ENCODE data around the gene MZB1. TPM values are rescaled to one million over a fixed set of nuclear protein-coding genes. Genes with fewer than 3 reads are reported as not detected.
A peak's percentile ranks its signal among the peaks of the same experiment; 100 is the strongest.

MZB1 gene
- total RNA-seq, 2 experiments from 2014 or later, result 0.42 to 0.63 TPM

DNA sequence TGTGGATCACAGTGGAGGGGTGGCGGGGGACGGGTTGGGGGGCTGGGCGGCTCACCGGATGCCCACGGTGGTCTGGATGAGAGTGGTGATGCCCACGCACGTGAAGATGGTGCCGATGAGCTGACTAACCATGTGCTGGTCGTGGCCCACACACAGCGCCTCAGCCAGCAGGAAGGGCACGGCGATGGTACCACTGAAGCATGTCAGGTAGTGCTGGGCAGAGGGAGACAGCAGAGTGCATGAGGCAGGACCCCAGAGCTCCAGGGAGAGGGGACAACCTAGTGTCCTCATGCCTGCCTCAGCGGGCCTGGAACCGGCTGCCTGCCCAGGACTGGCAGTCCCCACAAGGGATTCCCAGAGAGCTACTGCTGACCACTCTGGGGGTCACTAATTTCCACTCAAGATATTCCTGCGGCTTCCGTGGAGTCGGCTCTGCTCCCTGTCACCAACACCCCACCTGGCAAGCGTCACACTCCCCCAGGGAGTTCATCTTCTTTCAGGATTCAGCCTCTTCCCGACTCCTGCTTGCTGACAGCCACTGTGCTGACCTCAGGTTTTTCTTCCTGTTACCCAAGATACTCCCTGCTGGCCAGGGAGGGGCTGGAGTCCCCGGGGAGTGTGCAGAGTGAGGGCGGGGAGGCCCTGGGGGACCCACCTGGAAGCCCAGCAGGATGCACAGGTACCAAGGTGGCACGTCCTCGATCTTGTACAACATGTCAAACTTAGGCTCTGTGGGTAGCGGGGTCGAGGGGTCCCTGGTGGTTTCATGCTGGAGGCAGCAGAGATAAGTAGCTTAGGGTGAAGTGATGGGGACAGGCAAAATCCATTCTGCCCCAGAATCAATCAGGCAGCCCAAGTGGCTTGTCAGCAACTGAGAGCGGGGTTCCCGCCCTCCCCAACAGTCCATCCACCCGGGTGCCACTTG lies 7.6 kb downstream of the MZB1 start:
- no peaks in the 10 kb centered on the region for H3K36me3 Mint-ChIP-seq (ENCODE audit: low read depth)
- POLR2A ChIA-PET, result interaction anchor here (0.5 kb wide), 1 partner anchor 92 kb away, joined by 3 read pairs; no protein-coding TSS in a partner anchor

DNA sequence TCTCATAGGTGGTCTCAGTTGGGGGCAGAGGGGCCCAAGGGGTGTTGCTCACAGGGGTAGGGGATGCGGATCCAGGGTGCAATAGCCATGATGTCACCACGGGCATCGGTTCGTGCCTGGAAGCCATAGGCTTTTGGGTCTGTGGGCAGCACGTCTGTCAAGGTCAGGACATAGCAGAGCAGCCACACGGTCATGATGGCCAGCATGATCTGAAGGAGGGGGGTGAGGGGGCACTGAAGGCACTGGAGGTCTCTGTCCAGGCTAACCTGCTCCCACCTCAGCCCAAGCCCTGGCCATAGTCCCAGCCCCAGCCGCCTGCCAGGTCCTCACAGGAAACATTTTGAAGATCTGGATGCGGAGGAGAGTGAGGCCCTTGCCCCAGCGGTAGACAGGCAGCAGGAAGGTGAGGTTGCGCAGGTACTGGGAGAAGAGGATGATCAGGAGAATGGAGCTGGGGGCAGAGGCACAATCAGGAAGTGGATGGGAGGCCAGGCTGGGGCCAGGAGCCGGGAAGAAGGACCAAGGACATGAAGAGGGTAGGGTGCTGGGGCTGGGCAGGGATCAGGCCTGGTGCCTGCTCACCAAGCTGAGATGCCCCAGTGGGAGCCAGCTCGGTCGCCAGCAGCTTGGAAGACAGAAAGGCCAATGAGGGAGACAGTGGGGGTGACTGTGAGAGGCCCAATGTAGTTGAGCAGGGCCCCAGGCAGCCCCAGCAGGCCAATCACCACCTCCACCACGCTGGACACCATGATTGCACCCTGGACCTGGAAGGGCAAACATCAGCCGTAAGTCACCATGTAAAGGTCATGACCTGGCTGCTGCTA lies 9.9 kb downstream of the MZB1 start:
- intact Hi-C loops (cut with DNase I, micrococcal nuclease), result no loop called here
- no peaks in the 10 kb centered on the region for H3K27me3 ChIP-seq (ENCODE audit: control insufficient read depth in 1 of 2, insufficient read depth in 2 of 2, low read length in 2 of 2)
- no peak overlapping the region for H3K4me3 ChIP-seq (ENCODE audit: low read length)
- Mint-ChIP-seq H3K27ac (no peak overlapping the region), H3K9me3 (no peaks in the 10 kb centered on the region), H3K36me3 (ENCODE audit: low read depth) (peaks cover 4% of the 10 kb centered on the region), H3K4me3 (no peak overlapping the region), H3K27me3 (no peaks in the 10 kb centered on the region), H3K4me1 (ENCODE audit: low read depth) (peaks cover 6% of the 10 kb centered on the region)
- ChIA-PET POLR2A (interaction anchor here (0.6 to 1.5 kb wide), 2 partner anchors 18 to 24 kb away, joined by 3 read pairs; partner anchors contain the start of gene SPATA24), CTCF (no interaction called here)
- ATAC-seq (ENCODE audit: poor library complexity) (no peak), DNase-seq (peak in 1 of 14 experiments; percentile 29)
- peaks cover 9% of the 10 kb centered on the region for H3K4me1 ChIP-seq (ENCODE audit: insufficient read depth, low read length)
- no peak overlapping the region for H3K27ac ChIP-seq (ENCODE audit: low read depth in 1 of 2, low read length in 2 of 2)
- H3K9me3 ChIP-seq (ENCODE audit: control insufficient read depth in 1 of 2, insufficient read depth in 1 of 2, low read length in 2 of 2), result peaks cover 0 to 5% of the 10 kb centered on the region in 2 experiments
- TF ChIP-seq, protein P1, sequence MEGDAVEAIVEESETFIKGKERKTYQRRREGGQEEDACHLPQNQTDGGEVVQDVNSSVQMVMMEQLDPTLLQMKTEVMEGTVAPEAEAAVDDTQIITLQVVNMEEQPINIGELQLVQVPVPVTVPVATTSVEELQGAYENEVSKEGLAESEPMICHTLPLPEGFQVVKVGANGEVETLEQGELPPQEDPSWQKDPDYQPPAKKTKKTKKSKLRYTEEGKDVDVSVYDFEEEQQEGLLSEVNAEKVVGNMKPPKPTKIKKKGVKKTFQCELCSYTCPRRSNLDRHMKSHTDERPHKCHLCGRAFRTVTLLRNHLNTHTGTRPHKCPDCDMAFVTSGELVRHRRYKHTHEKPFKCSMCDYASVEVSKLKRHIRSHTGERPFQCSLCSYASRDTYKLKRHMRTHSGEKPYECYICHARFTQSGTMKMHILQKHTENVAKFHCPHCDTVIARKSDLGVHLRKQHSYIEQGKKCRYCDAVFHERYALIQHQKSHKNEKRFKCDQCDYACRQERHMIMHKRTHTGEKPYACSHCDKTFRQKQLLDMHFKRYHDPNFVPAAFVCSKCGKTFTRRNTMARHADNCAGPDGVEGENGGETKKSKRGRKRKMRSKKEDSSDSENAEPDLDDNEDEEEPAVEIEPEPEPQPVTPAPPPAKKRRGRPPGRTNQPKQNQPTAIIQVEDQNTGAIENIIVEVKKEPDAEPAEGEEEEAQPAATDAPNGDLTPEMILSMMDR (IDR thresholded peaks at IDR 0.05), result no peak
- H3K36me3 ChIP-seq (ENCODE audit: insufficient read depth, low read length), result no peaks in the 10 kb centered on the region

More for the DNA sequence above, 7.6 kb downstream of the MZB1 start:
- Mint-ChIP-seq H3K4me3 (no peak overlapping the region), H3K27me3 (no peaks in the 10 kb centered on the region), H3K4me1 (ENCODE audit: low read depth) (peaks cover 27% of the 10 kb centered on the region), H3K27ac (no peak overlapping the region), H3K9me3 (no peaks in the 10 kb centered on the region)
- Histone ChIP-seq H3K27ac (ENCODE audit: low read depth in 1 of 2, low read length in 2 of 2) (no peak overlapping the region), H3K36me3 (ENCODE audit: insufficient read depth, low read length) (no peaks in the 10 kb centered on the region), H3K9me3 (ENCODE audit: control insufficient read depth in 1 of 2, insufficient read depth in 1 of 2, low read length in 2 of 2) (peaks cover 0 to 5% of the 10 kb centered on the region in 2 experiments), H3K27me3 (ENCODE audit: control insufficient read depth in 1 of 2, insufficient read depth in 2 of 2, low read length in 2 of 2) (no peaks in the 10 kb centered on the region), H3K4me1 (ENCODE audit: insufficient read depth, low read length) (peaks cover 23% of the 10 kb centered on the region), H3K4me3 (ENCODE audit: low read length) (no peak overlapping the region)
- no peak for ATAC-seq (ENCODE audit: poor library complexity)
- no peak for DNase-seq
- CTCF ChIA-PET, result no interaction called here
- intact Hi-C loops (cut with DNase I, micrococcal nuclease), result no loop called here
- TF ChIP-seq, protein P1 (IDR thresholded peaks at IDR 0.05), result no peak

- TF ChIP-seq, protein P1 (IDR thresholded peaks at IDR 0.05), result no peak
- ChIA-PET POLR2A (no interaction called here), CTCF (no interaction called here)
- H3K4me1 Mint-ChIP-seq (ENCODE audit: low read depth), result no peaks in the 10 kb centered on the region
- H3K36me3 ChIP-seq (ENCODE audit: insufficient read depth, low read length), result no peaks in the 10 kb centered on the region
- no peaks in the 10 kb centered on the region for H3K27me3 Mint-ChIP-seq
- intact Hi-C loops (cut with DNase I, micrococcal nuclease), result no loop called here
- no peaks in the 10 kb centered on the region for H3K27me3 ChIP-seq (ENCODE audit: control insufficient read depth in 1 of 2, insufficient read depth in 2 of 2, low read length in 2 of 2)
- H3K27ac Mint-ChIP-seq, result no peak overlapping the region
- H3K4me3 Mint-ChIP-seq, result no peak overlapping the region
- H3K36me3 Mint-ChIP-seq (ENCODE audit: low read depth), result peaks cover 9% of the 10 kb centered on the region
- ATAC-seq (ENCODE audit: poor library complexity) (no peak), DNase-seq (peak in 1 of 14 experiments; percentile 22)
- H3K4me3 ChIP-seq (ENCODE audit: low read length), result no peak overlapping the region
- peaks cover 0 to 5% of the 10 kb centered on the region in 2 experiments for H3K9me3 ChIP-seq (ENCODE audit: control insufficient read depth in 1 of 2, insufficient read depth in 1 of 2, low read length in 2 of 2)
- H3K9me3 Mint-ChIP-seq, result no peaks in the 10 kb centered on the region
- H3K27ac ChIP-seq (ENCODE audit: low read depth in 1 of 2, low read length in 2 of 2), result no peak overlapping the region
- H3K4me1 ChIP-seq (ENCODE audit: insufficient read depth, low read length), result peaks cover under 1% of the 10 kb centered on the region
These were observed 10.8 kb downstream of the MZB1 start for GRCh38 chr5:139378941-139379361.

Measured in CD4-positive, alpha-beta T cell (primary cell).